ENCODE measurements around the gene LRRC49. TPM values are rescaled to one million over a fixed set of nuclear protein-coding genes. Genes with fewer than 3 reads are reported as not detected.
"Not testable (repeated sequence)": the region's sequence is repeated elsewhere in the genome, so short reads cannot be mapped to it uniquely, and the experiment has no call there.

Gene LRRC49
- polyA plus RNA-seq, 6 donors from 2014 or later, result 0.26 to 0.63 TPM; not detected in 4

DNA sequence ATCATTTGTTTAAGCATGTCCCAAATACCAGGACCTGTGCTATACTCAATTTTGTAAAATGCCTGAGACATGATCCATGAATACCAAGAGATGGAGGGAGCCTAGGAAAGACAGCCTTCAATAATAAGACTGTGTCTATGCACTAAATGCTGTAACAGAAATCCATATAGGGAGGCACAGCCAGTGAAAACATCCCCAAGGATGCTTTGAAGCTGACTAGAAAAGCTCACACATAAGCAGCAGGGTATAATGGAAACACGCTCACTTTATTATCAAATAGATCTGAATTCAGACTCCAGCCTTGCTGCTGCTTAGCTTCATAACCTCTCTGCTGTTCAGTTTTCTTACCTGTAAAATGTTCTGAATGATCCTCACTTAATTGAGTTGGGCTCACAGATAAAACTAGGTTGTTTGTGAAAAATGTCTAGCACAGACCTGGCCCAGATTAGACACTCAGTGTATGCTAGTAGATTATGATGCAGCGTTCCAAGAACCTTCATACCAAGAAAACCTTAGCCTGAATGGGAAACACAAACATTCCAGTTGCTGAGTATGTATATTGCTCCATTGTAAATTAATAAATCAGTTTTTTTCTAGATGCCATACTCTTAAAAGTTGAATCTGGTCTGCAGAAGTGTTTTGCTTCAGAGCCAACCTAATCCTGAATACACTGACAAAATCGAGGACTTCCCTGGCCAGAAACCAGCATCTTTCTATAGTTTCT, 34.9 kb upstream of the LRRC49 start:
- no peak for DNase-seq

DNA sequence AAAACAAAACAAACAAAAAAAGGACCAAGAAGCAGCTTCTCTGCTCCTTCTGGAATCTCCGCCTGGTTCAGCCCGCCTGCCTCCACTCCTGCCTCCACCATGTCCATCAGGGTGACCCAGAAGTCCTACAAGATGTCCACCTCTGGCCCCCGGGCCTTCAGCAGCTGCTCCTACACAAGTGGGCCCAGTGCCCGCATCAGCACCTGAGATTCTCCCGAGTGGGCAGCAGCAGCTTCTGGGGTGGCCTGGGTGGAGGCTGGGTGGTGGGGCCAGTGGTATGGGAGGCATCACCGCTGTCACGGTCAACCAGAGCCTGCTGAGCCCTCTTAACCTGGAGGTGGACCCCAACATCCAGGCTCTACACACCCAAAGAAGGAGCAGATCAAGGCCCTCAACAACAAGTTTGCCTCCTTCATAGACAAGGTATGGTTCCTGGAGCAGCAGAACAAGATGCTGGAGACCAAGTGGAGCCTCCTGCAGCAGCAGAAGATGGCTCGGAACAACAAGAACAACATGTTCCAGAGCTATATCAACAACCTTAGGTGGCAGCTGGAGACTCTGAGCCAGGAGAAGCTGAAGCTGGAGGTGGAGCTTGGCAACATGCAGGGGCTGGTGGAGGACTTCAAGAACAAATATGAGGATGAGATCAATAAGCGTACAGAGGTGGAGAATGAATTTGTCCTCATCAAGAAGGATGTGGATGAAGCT, 33.9 kb upstream of the LRRC49 start:
- H3K27me3 Mint-ChIP-seq, result peaks cover 32 to 39% (median 37%) of the 10 kb centered on the region in 3 donors

More for the DNA sequence above, 34.9 kb upstream of the LRRC49 start:
- Mint-ChIP-seq H3K36me3 (no peaks in the 10 kb centered on the region), H3K27me3 (peaks cover 35 to 45% (median 41%) of the 10 kb centered on the region in 3 donors), H3K4me3 (no peak overlapping the region), H3K9me3 (no peaks in the 10 kb centered on the region), H3K27ac (no peak overlapping the region), H3K4me1 (peaks cover 5 to 12% (median 6%) of the 10 kb centered on the region in 3 donors)
- ATAC-seq (ENCODE audit: low read depth in 2 of 2), result no peak

DNA sequence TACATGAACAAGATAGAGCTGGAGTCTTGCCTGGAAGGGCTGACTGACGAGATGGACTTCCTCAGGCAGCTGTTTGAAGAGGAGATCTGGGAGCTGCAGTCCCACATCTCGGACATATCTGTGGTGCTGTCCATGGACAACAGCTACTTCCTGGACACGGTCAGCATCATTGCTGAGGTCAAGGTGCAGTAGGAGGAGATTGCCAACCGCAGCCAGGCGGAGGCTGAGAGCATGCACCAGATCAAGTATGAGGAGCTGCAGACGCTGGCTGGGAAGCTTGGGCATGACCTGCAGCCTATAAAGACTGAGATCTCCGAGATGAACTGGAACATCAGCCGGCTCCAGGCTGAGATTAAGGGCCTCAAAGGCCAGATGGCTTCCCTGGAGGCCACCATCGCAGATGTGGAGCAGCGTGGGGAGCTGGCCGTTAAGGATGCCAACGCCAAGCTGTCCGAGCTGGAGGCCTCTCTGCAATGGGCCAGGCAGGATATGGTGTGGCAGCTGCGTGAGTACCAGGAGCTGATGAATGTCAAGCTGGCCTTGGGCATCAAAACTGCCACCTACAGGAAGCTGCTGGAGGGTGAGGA, 33.2 kb upstream of the LRRC49 start:
- Mint-ChIP-seq H3K27me3 (peaks cover 31 to 37% (median 35%) of the 10 kb centered on the region in 3 donors), H3K4me3 (no peak overlapping the region), H3K9me3 (no peaks in the 10 kb centered on the region), H3K36me3 (no peaks in the 10 kb centered on the region), H3K27ac (no peak overlapping the region), H3K4me1 (peaks cover 3 to 4% (median 3%) of the 10 kb centered on the region in 3 donors)
- ATAC-seq (ENCODE audit: low read depth in 2 of 2), result no peak
- DNase-seq, result no peak

More for the DNA sequence above, 33.9 kb upstream of the LRRC49 start:
- not testable (repeated sequence) for ATAC-seq (ENCODE audit: low read depth in 2 of 2); H3K4me1 Mint-ChIP-seq; H3K36me3 Mint-ChIP-seq; H3K4me3 Mint-ChIP-seq; DNase-seq; H3K9me3 Mint-ChIP-seq
- peak overlapping the region in 1 of 6 donors; percentile 23 for H3K27ac Mint-ChIP-seq

DNA sequence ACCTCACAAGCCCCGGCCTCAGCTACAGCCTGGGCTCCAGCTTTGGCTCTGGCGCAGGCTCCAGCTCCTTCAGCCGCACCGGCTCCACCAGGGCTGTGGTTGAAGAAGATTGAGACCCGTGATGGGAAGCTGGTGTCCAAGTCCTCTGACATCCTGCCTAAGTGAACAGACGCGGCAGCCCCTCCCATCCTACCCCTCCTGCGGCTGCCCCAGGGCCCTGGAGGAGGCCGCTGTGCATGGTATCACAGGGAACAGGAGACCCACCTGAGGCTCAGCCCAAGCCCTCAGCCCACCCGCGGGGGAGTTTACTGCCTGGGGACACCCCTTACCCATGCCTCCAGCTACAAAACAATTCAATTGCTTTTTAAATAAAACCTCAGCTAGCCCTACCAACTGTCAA, 32.6 kb upstream of the LRRC49 start:
- Mint-ChIP-seq H3K9me3 (no peaks in the 10 kb centered on the region), H3K4me1 (no peaks in the 10 kb centered on the region), H3K27me3 (peaks cover 28 to 36% (median 29%) of the 10 kb centered on the region in 3 donors), H3K27ac (no peak overlapping the region), H3K4me3 (no peak overlapping the region), H3K36me3 (no peaks in the 10 kb centered on the region)
- DNase-seq (no peak), ATAC-seq (ENCODE audit: low read depth in 2 of 2) (no peak)

DNA sequence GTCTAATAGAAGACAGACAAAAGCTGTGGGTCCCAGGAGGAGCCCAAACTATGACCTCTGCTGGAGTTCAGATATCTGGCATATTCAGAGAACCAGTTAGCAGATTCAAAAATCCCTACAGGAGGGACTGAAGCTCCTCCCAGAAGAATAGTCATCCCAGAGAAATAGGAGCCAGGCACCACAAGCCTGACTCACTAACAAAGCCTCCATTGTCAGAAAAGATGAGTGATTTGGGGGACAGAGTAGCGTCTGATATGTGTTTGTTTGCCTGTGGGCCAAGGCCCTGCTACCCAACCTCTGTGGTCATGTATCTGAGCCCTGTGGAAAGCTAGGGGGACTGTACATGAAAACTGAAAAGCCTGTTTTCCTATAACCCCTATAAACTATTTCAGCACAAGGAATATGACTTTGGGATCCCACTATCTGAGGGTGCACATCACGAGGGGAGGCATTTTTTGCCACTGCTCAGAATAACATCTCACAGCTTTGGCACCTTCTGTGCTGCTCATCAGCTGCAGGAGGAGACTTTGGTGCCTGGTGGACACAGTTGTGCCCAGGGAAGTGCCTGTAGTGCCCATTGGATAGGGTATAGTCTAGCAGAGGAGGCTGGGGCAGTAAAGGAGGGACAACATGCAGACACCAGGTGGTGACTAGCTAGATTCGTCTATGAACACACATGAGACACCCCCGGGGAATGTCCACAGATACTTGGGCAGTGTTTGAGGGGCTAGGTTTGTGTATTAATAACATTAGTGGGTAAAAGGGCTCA, 29.0 kb upstream of the LRRC49 start:
- Mint-ChIP-seq H3K27ac (no peak overlapping the region), H3K27me3 (peaks cover 20 to 26% (median 20%) of the 10 kb centered on the region in 3 donors), H3K36me3 (no peaks in the 10 kb centered on the region), H3K9me3 (no peaks in the 10 kb centered on the region), H3K4me1 (no peaks in the 10 kb centered on the region), H3K4me3 (no peak overlapping the region)
- ATAC-seq (ENCODE audit: low read depth in 2 of 2) (no peak), DNase-seq (no peak)

DNA sequence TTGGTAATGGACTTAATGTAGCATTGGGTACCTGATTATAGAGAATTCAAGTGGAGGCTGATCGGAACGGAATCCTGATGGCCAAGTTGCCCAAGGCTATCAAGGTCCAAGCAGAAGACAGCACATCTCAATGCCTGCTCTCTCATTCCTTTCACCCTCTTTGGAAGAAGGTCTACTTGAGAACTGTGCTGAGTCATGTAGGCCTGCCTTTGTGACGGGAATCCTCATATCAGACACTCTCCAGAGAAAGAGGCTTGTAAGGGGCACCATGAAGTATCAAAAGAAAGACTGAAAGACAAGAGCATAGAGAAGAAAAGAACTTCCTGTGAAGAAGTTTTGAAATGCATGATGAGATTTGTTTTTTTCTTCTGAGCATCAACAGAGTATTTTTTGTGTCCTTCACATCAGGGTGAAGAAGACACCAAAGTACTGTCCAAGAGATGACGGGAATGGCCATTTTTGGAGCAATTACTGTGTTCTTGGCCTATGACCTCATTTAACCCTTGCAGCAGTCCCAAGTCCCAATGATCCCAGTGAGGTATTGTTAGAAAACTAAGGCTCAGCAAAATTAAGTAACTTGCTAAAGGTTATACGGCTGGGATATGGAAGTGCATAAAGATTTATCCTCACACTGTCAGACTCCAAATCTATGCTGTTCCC, 25.5 kb upstream of the LRRC49 start:
- ATAC-seq (ENCODE audit: low read depth in 2 of 2), result no peak
- no peaks in the 10 kb centered on the region for H3K4me1 Mint-ChIP-seq
- peaks cover 7 to 25% (median 11%) of the 10 kb centered on the region in 3 donors for H3K27me3 Mint-ChIP-seq
- no peak overlapping the region for H3K4me3 Mint-ChIP-seq
- no peak overlapping the region for H3K27ac Mint-ChIP-seq
- DNase-seq, result no peak
- H3K9me3 Mint-ChIP-seq, result peaks cover 0 to 3% (median 0%) of the 10 kb centered on the region in 7 donors
- H3K36me3 Mint-ChIP-seq, result no peaks in the 10 kb centered on the region

DNA sequence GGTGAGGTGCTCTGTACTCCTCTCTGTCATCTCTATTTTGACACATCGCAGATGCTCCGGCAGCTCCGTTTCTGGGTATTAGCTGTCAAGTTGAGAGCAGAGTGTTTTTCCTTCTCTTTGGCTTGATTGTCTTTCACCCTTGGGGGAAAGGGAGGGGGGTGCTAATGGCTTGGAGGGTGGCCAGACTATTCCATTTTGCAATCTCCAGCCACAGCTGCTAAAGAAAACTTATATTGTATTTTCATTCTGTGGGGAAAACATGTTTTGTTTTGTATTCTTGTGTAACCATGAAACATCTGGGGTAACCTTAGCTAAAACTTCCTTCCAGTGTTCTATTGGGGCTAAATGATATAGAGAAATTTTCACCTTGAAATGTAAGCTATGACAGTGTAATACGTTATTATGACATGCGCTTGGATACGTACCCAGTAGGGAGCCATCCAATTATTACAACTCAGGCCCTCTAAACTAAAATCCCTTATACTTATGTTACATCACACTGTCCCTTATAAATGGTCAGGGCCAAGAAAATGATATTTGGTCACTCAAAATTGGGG, 24.6 kb upstream of the LRRC49 start:
- Mint-ChIP-seq H3K27ac (no peak overlapping the region), H3K4me1 (no peaks in the 10 kb centered on the region), H3K27me3 (peaks cover 7 to 25% (median 11%) of the 10 kb centered on the region in 3 donors), H3K4me3 (no peak overlapping the region), H3K9me3 (peaks cover 0 to 6% (median under 1%) of the 10 kb centered on the region in 7 donors), H3K36me3 (no peaks in the 10 kb centered on the region)
- ATAC-seq (ENCODE audit: low read depth in 2 of 2) (no peak), DNase-seq (no peak)

DNA sequence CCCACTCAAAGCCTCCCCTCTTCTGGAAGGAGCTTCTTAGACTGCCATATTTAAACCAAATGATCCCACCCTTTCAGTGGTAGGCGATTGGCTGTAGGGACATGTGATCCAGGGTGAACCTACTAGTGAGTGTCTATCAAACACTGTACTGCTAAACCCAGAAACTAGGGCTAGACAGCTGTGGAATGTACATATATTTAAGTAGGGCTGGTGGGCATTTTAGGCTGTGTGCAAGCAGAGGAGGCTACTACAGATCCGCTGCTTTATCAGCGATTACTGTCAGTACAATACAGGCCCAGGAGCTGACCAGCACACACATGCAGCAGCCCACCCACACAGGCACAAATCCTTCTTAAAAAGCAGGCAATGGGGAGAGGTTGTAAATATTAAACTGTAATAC, 23.3 kb upstream of the LRRC49 start:
- Mint-ChIP-seq H3K27ac (no peak overlapping the region), H3K36me3 (no peaks in the 10 kb centered on the region), H3K4me1 (no peaks in the 10 kb centered on the region), H3K9me3 (peaks cover 0 to 10% (median 3%) of the 10 kb centered on the region in 7 donors), H3K27me3 (peaks cover 12 to 25% (median 18%) of the 10 kb centered on the region in 3 donors), H3K4me3 (no peak overlapping the region)
- no peak for ATAC-seq (ENCODE audit: low read depth in 2 of 2)
- no peak for DNase-seq

DNA sequence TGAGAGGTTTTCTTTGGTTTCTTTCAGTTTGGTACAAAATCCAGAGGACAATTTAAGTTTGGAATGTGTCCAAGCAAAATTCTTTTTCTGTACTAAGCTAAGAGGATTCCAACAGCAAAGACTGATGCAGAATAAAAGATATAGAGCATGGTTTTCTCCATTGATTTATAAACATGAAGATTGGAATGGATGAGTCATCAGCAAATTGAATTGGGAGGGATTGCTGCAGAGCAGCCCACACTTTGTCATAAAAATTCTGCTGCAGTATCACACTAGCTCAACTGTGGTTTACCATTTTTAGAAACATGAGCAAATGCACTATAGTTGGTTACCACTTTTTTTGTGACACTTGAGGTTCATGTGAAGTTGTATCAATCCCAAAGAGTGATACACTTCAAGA, 22.6 kb upstream of the LRRC49 start:
- no peak overlapping the region for H3K4me3 Mint-ChIP-seq
- no peaks in the 10 kb centered on the region for H3K36me3 Mint-ChIP-seq
- peaks cover 0 to 10% (median 3%) of the 10 kb centered on the region in 7 donors for H3K9me3 Mint-ChIP-seq
- no peaks in the 10 kb centered on the region for H3K4me1 Mint-ChIP-seq
- H3K27me3 Mint-ChIP-seq, result peaks cover 12 to 25% (median 23%) of the 10 kb centered on the region in 3 donors
- DNase-seq (no peak), ATAC-seq (ENCODE audit: low read depth in 2 of 2) (no peak)
- no peak overlapping the region for H3K27ac Mint-ChIP-seq

DNA sequence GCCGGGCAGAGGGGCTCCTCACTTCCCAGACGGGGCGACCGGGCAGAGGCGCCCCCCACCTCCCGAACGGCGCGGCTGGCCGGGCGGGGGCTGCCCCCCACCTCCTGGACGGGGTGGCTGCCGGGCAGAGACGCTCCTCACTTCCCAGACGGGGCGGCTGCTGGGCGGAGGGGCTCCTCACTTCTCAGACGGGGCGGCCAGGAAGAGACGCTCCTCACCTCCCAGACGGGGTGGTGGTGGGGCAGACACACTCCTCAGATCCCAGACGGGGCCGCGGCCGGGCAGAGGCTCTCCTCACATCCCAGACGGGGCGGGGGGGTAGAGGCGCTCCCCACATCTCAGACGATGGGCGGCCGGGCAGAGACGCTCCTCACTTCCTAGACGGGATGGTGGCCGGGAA, 21.1 kb upstream of the LRRC49 start:
- H3K27ac Mint-ChIP-seq; DNase-seq; H3K36me3 Mint-ChIP-seq; ATAC-seq (ENCODE audit: low read depth in 2 of 2); H3K4me3 Mint-ChIP-seq; H3K4me1 Mint-ChIP-seq: not testable (repeated sequence)
- Mint-ChIP-seq H3K27me3 (peaks cover 18 to 39% (median 19%) of the 10 kb centered on the region in 3 donors), H3K9me3 (peaks cover 0 to 10% (median 3%) of the 10 kb centered on the region in 7 donors)

DNA sequence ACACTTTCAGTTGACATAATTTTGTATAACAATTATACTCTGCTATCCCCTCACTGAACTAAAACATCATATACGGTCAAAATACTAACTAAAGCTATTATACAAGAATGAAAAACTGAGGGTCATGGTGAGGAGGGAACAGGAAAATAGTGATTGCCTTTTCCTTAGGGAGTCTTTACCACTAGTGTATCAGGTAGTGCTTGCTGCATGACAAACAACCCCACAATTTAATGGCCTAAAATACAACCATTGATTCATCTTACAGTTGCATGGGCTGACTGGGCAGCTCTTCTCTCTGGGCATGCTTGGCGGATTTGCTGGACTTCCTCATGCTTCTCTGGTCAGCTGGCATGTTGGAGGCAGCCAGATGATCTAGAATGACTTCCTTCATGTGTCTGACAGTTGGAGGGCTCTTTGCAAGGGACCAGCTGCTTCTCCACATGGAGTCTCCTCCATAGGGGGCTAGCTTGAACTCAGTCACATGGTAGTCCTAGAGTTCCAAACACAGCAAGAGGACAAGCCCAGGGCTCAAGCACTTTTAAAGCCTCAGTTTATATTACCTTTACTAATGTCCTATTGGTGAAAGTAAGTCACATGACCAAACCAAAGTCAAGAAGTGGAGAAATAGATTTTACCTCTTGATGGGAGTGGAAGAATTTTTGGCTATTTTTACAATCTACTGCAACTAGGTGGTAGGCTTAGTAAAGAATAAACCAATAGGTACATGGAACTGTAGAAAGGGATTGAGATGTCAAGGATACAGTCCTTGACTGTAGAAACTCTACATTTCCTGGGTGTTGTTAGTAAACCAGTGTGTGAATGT, 19.2 kb upstream of the LRRC49 start:
- H3K36me3 Mint-ChIP-seq, result no peaks in the 10 kb centered on the region
- H3K27ac Mint-ChIP-seq, result no peak overlapping the region

More for the DNA sequence above, 19.2 kb upstream of the LRRC49 start:
- peaks cover 23 to 52% (median 25%) of the 10 kb centered on the region in 3 donors for H3K27me3 Mint-ChIP-seq
- ATAC-seq (ENCODE audit: low read depth in 2 of 2) (no peak), DNase-seq (no peak)
- no peak overlapping the region for H3K4me3 Mint-ChIP-seq
- no peaks in the 10 kb centered on the region for H3K4me1 Mint-ChIP-seq
- peaks cover 0 to 10% (median 3%) of the 10 kb centered on the region in 7 donors for H3K9me3 Mint-ChIP-seq
